SIG-M5 (cell line): ENCODE measurements around the gene MINDY1.

Experiments
- DNase-seq: peaks from one replicate; lab custom pipeline; 2025; lab: John Stamatoyannopoulos, UW

MINDY1 gene

GRCh38 chr1:150965605-150966004 is 41.1 kb downstream of the MINDY1 start:
- no peak for DNase-seq

GRCh38 chr1:150964164-150964489 is 42.6 kb downstream of the MINDY1 start:
- no peak for DNase-seq

GRCh38 chr1:150963321-150964163 is 43.2 kb downstream of the MINDY1 start:
- no peak for DNase-seq

DNA sequence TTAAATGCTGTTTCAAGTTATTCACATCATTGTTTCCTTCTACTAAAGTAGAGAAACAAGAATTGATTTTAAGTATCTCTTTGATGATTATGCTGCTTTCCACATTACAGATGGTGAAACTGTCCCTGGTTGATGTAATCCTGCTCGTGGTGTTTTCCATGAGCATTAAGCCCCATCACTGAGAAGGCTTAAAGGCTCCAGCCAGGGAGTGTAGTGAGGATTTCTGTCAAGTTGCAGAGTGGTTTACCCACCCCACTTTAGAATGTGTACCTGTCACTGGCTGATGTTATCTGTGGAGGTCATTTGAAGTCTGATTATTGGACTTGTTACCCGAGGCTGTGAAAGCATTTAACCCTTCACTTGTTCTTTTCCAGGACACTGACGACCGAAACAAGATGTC is 44.9 kb downstream of the MINDY1 start:
- no peak for DNase-seq

DNA sequence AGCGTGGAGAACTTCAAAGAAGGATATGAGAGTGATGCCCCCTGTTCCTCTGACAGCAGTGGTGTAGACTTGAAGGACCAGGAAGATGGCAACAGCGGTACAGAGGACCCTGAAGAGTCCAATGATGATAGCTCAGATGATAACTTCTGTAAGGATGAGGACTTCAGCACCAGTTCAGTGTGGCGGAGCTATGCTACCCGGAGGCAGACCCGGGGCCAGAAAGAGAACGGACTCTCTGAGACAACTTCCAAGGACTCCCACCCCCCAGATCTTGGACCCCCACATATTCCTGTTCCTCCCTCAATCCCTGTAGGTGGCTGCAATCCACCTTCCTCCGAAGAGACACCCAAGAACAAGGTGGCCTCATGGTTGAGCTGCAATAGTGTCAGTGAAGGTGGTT is 46.1 kb downstream of the MINDY1 start:
- DNase-seq, result no peak

- DNase-seq, result no peak
Observed at GRCh38 chr1:150957666-150958065, 49.0 kb downstream of the MINDY1 start.

- no peak for DNase-seq
Observed at GRCh38 chr1:150955280-150955679, 51.4 kb downstream of the MINDY1 start.

GRCh38 chr1:150954708-150955107 is 52.0 kb downstream of the MINDY1 start:
- DNase-seq, result no peak
